Measurements from ENCODE around the gene GAGE10.
"Not testable (repeated sequence)": the region's sequence is repeated elsewhere in the genome, so short reads cannot be mapped to it uniquely, and the experiment has no call there.

GAGE10 gene

GRCh38 chrX:49277535-49277830 lies 26.0 kb upstream of the GAGE10 start:
- Histone ChIP-seq H3K9me3 (ENCODE audit: control insufficient read depth in 1 of 2, low read length in 2 of 2) (no peaks in the 10 kb centered on the region), H3K4me1 (ENCODE audit: control insufficient read depth in 1 of 2, insufficient read depth in 2 of 2, low read length in 2 of 2) (peaks cover 2 to 22% of the 10 kb centered on the region in 2 donors), H3K4me3 (ENCODE audit: low read depth in 1 of 2, low read length in 2 of 2) (no peak overlapping the region), H3K36me3 (ENCODE audit: control insufficient read depth in 1 of 2, insufficient read depth in 2 of 2, low read length in 2 of 2) (no peaks in the 10 kb centered on the region), H3K27me3 (ENCODE audit: low read depth, low read length) (no peaks in the 10 kb centered on the region), H3K27ac (ENCODE audit: low read length) (no peak overlapping the region)

GRCh38 chrX:49278081-49278480 lies 25.4 kb upstream of the GAGE10 start:
- no peaks in the 10 kb centered on the region for H3K9me3 ChIP-seq (ENCODE audit: control insufficient read depth in 1 of 2, low read length in 2 of 2)
- peaks cover 0 to 17% of the 10 kb centered on the region in 2 donors for H3K4me1 ChIP-seq (ENCODE audit: control insufficient read depth in 1 of 2, insufficient read depth in 2 of 2, low read length in 2 of 2)
- H3K4me3 ChIP-seq (ENCODE audit: low read depth in 1 of 2, low read length in 2 of 2): no peak overlapping the region

GRCh38 chrX:49282647-49283011 lies 20.8 kb upstream of the GAGE10 start:
- no peaks in the 10 kb centered on the region for H3K36me3 ChIP-seq (ENCODE audit: control insufficient read depth in 1 of 2, insufficient read depth in 2 of 2, low read length in 2 of 2)
- no peak overlapping the region for H3K4me3 ChIP-seq (ENCODE audit: low read depth in 1 of 2, low read length in 2 of 2)
- H3K27ac ChIP-seq (ENCODE audit: low read length): no peak overlapping the region

More at GRCh38 chrX:49278081-49278480, 25.4 kb upstream of the GAGE10 start:
- Histone ChIP-seq H3K36me3 (ENCODE audit: control insufficient read depth in 1 of 2, insufficient read depth in 2 of 2, low read length in 2 of 2) (no peaks in the 10 kb centered on the region), H3K27ac (ENCODE audit: low read length) (no peak overlapping the region), H3K27me3 (ENCODE audit: low read depth, low read length) (no peaks in the 10 kb centered on the region)

GRCh38 chrX:49284212-49284611 lies 19.2 kb upstream of the GAGE10 start:
- Histone ChIP-seq H3K36me3 (ENCODE audit: control insufficient read depth in 1 of 2, insufficient read depth in 2 of 2, low read length in 2 of 2) (no peaks in the 10 kb centered on the region), H3K4me3 (ENCODE audit: low read depth in 1 of 2, low read length in 2 of 2) (no peak overlapping the region), H3K4me1 (ENCODE audit: control insufficient read depth in 1 of 2, insufficient read depth in 2 of 2, low read length in 2 of 2) (no peaks in the 10 kb centered on the region), H3K27me3 (ENCODE audit: low read depth, low read length) (no peaks in the 10 kb centered on the region), H3K9me3 (ENCODE audit: control insufficient read depth in 1 of 2, low read length in 2 of 2) (no peaks in the 10 kb centered on the region), H3K27ac (ENCODE audit: low read length) (no peak overlapping the region)

More at GRCh38 chrX:49282647-49283011, 20.8 kb upstream of the GAGE10 start:
- H3K4me1 ChIP-seq (ENCODE audit: control insufficient read depth in 1 of 2, insufficient read depth in 2 of 2, low read length in 2 of 2): no peaks in the 10 kb centered on the region
- no peaks in the 10 kb centered on the region for H3K27me3 ChIP-seq (ENCODE audit: low read depth, low read length)
- H3K9me3 ChIP-seq (ENCODE audit: control insufficient read depth in 1 of 2, low read length in 2 of 2): no peaks in the 10 kb centered on the region

- no peak overlapping the region for H3K4me3 ChIP-seq (ENCODE audit: low read depth in 1 of 2, low read length in 2 of 2)
- no peaks in the 10 kb centered on the region for H3K4me1 ChIP-seq (ENCODE audit: control insufficient read depth in 1 of 2, insufficient read depth in 2 of 2, low read length in 2 of 2)
- H3K27ac ChIP-seq (ENCODE audit: low read length): no peak overlapping the region
- H3K27me3 ChIP-seq (ENCODE audit: low read depth, low read length): no peaks in the 10 kb centered on the region
- no peaks in the 10 kb centered on the region for H3K9me3 ChIP-seq (ENCODE audit: control insufficient read depth in 1 of 2, low read length in 2 of 2)
- H3K36me3 ChIP-seq (ENCODE audit: control insufficient read depth in 1 of 2, insufficient read depth in 2 of 2, low read length in 2 of 2): no peaks in the 10 kb centered on the region
Observed at GRCh38 chrX:49286136-49286535, 17.3 kb upstream of the GAGE10 start.

GRCh38 chrX:49286581-49286980 lies 16.9 kb upstream of the GAGE10 start:
- Histone ChIP-seq H3K27me3 (ENCODE audit: low read depth, low read length) (no peaks in the 10 kb centered on the region), H3K9me3 (ENCODE audit: control insufficient read depth in 1 of 2, low read length in 2 of 2) (no peaks in the 10 kb centered on the region)

GRCh38 chrX:49287665-49288064 lies 15.8 kb upstream of the GAGE10 start:
- Histone ChIP-seq H3K27me3 (ENCODE audit: low read depth, low read length) (no peaks in the 10 kb centered on the region), H3K9me3 (ENCODE audit: control insufficient read depth in 1 of 2, low read length in 2 of 2) (no peaks in the 10 kb centered on the region), H3K4me1 (ENCODE audit: control insufficient read depth in 1 of 2, insufficient read depth in 2 of 2, low read length in 2 of 2) (peaks cover 0 to 5% of the 10 kb centered on the region in 2 donors), H3K27ac (ENCODE audit: low read length) (no peak overlapping the region), H3K36me3 (ENCODE audit: control insufficient read depth in 1 of 2, insufficient read depth in 2 of 2, low read length in 2 of 2) (no peaks in the 10 kb centered on the region), H3K4me3 (ENCODE audit: low read depth in 1 of 2, low read length in 2 of 2) (no peak overlapping the region)

More at GRCh38 chrX:49286581-49286980, 16.9 kb upstream of the GAGE10 start:
- Histone ChIP-seq H3K27ac (ENCODE audit: low read length) (no peak overlapping the region), H3K4me1 (ENCODE audit: control insufficient read depth in 1 of 2, insufficient read depth in 2 of 2, low read length in 2 of 2) (no peaks in the 10 kb centered on the region), H3K36me3 (ENCODE audit: control insufficient read depth in 1 of 2, insufficient read depth in 2 of 2, low read length in 2 of 2) (no peaks in the 10 kb centered on the region), H3K4me3 (ENCODE audit: low read depth in 1 of 2, low read length in 2 of 2) (no peak overlapping the region)

- Histone ChIP-seq H3K27ac (ENCODE audit: low read length) (no peak overlapping the region), H3K36me3 (ENCODE audit: control insufficient read depth in 1 of 2, insufficient read depth in 2 of 2, low read length in 2 of 2) (no peaks in the 10 kb centered on the region), H3K4me3 (ENCODE audit: low read depth in 1 of 2, low read length in 2 of 2) (no peak overlapping the region), H3K27me3 (ENCODE audit: low read depth, low read length) (no peaks in the 10 kb centered on the region), H3K9me3 (ENCODE audit: control insufficient read depth in 1 of 2, low read length in 2 of 2) (no peaks in the 10 kb centered on the region), H3K4me1 (ENCODE audit: control insufficient read depth in 1 of 2, insufficient read depth in 2 of 2, low read length in 2 of 2) (peaks cover 0 to 5% of the 10 kb centered on the region in 2 donors)
Observed at GRCh38 chrX:49290215-49290614, 13.2 kb upstream of the GAGE10 start.

GRCh38 chrX:49291615-49292337 lies 11.7 kb upstream of the GAGE10 start:
- no peaks in the 10 kb centered on the region for H3K27me3 ChIP-seq (ENCODE audit: low read depth, low read length)
- no peaks in the 10 kb centered on the region for H3K9me3 ChIP-seq (ENCODE audit: control insufficient read depth in 1 of 2, low read length in 2 of 2)
- no peak overlapping the region for H3K27ac ChIP-seq (ENCODE audit: low read length)
- peaks cover 0 to 5% of the 10 kb centered on the region in 2 donors for H3K4me1 ChIP-seq (ENCODE audit: control insufficient read depth in 1 of 2, insufficient read depth in 2 of 2, low read length in 2 of 2)
- no peak overlapping the region for H3K4me3 ChIP-seq (ENCODE audit: low read depth in 1 of 2, low read length in 2 of 2)
- no peaks in the 10 kb centered on the region for H3K36me3 ChIP-seq (ENCODE audit: control insufficient read depth in 1 of 2, insufficient read depth in 2 of 2, low read length in 2 of 2)

- H3K27me3 ChIP-seq (ENCODE audit: low read depth, low read length): no peaks in the 10 kb centered on the region
- peaks cover 0 to 5% of the 10 kb centered on the region in 2 donors for H3K4me1 ChIP-seq (ENCODE audit: control insufficient read depth in 1 of 2, insufficient read depth in 2 of 2, low read length in 2 of 2)
- no peak overlapping the region for H3K4me3 ChIP-seq (ENCODE audit: low read depth in 1 of 2, low read length in 2 of 2)
- no peaks in the 10 kb centered on the region for H3K9me3 ChIP-seq (ENCODE audit: control insufficient read depth in 1 of 2, low read length in 2 of 2)
- H3K36me3 ChIP-seq (ENCODE audit: control insufficient read depth in 1 of 2, insufficient read depth in 2 of 2, low read length in 2 of 2): no peaks in the 10 kb centered on the region
- no peak overlapping the region for H3K27ac ChIP-seq (ENCODE audit: low read length)
Observed at GRCh38 chrX:49292400-49293362, 10.8 kb upstream of the GAGE10 start.

GRCh38 chrX:49299293-49299692 lies 4.2 kb upstream of the GAGE10 start:
- H3K4me1 ChIP-seq (ENCODE audit: control insufficient read depth in 1 of 2, insufficient read depth in 2 of 2, low read length in 2 of 2); H3K9me3 ChIP-seq (ENCODE audit: control insufficient read depth in 1 of 2, low read length in 2 of 2); H3K4me3 ChIP-seq (ENCODE audit: low read depth in 1 of 2, low read length in 2 of 2); H3K27ac ChIP-seq (ENCODE audit: low read length); H3K36me3 ChIP-seq (ENCODE audit: control insufficient read depth in 1 of 2, insufficient read depth in 2 of 2, low read length in 2 of 2); H3K27me3 ChIP-seq (ENCODE audit: low read depth, low read length): not testable (repeated sequence)

Data from muscle layer of duodenum (tissue), 2 donors.